ENCODE data around the gene SMIM13. TPM values are rescaled to one million over a fixed set of nuclear protein-coding genes. Genes with fewer than 3 reads are reported as not detected.

The SMIM13 gene
- total and polyA plus RNA-seq, 2 donors (not counting 3 experiments of a cell fraction or from before 2014, with no cell fraction given), result 3.2 to 14.7 TPM

DNA sequence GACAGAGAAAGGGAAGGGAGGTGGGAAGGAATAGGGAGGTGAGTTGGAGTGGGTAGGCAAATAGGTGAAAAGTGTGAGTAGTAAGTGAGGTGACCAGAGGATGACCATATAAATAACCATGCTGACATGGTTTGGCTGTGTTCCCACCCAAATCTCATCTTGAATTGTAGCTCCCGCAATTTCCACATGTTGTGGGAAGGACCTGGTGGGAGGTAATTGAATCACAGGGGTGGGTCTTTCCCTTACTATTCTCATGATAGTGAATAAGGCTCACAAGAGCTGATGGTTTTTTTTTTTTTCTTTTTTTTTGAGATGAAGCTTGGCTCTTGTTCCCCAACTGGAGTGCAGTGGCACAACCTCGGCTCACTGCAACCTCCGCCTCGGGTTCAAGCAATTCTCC, 21.5 kb upstream of the SMIM13 start:
- FAIRE-seq (no peak), DNase-seq (ENCODE audit: low read depth, low spot score) (no peak)
- H3K4me1 ChIP-seq (ENCODE audit: control insufficient read depth, extremely low read depth, insufficient read depth, low read length), result no peaks in the 10 kb centered on the region
- no peak overlapping the region for H3K9ac ChIP-seq (replicated peaks; ENCODE audit: extremely low read depth, insufficient read depth, low read length)
- no peaks in the 10 kb centered on the region for H4K20me1 ChIP-seq (replicated peaks; ENCODE audit: control insufficient read depth, extremely low read depth, insufficient read depth, low read length)
- POLR2A ChIA-PET, result no interaction called here
- no peaks in the 10 kb centered on the region for H3K9me3 ChIP-seq (replicated peaks; ENCODE audit: control insufficient read depth, insufficient read depth, low read length)
- H3K27me3 ChIP-seq (ENCODE audit: control insufficient read depth in 2 of 2, insufficient read depth in 2 of 2, low read length in 2 of 2), result peaks cover 0 to 1% of the 10 kb centered on the region in 2 experiments
- dilution Hi-C loops (cut with MboI; ENCODE audit: extremely low pct_ligation_motif_present, low sequenced_read_pairs), result no loop called here
- H3K4me3 ChIP-seq (replicated peaks in 1 of 3; ENCODE audit: insufficient read depth in 1 of 3, low read depth in 1 of 3, low read length in 3 of 3), result no peak overlapping the region
- CTCF ChIA-PET, result interaction anchor here (1.3 to 2.3 kb wide), 3 partner anchors 118 to 594 kb away, joined by 3 to 9 read pairs (median 5); no protein-coding TSS in a partner anchor
- H3K36me3 ChIP-seq (ENCODE audit: control insufficient read depth in 2 of 2, extremely low read depth in 1 of 2, insufficient read depth in 2 of 2, low read length in 2 of 2), result no peaks in the 10 kb centered on the region
- TF ChIP-seq FOS (IDR thresholded peaks at IDR 0.05; ENCODE audit: borderline replicate concordance, insufficient read depth, low read length) (no peak), GATA2 (IDR thresholded peaks at IDR 0.05; ENCODE audit: insufficient read depth, insufficient read length, low read depth, low read length) (no peak), EZH2 (IDR thresholded peaks at IDR 0.05; ENCODE audit: borderline replicate concordance, low read depth, low read length, severe bottlenecking) (no peak), MYC (IDR thresholded peaks at IDR 0.05; ENCODE audit: low read depth, low read length) (no peak), JUN (IDR thresholded peaks at IDR 0.05; ENCODE audit: borderline replicate concordance, insufficient read depth, insufficient read length, low read depth) (no peak), POLR2A (IDR thresholded peaks at IDR 0.05; ENCODE audit: low read depth, low read length) (no peak)
- TF ChIP-seq, protein P1, sequence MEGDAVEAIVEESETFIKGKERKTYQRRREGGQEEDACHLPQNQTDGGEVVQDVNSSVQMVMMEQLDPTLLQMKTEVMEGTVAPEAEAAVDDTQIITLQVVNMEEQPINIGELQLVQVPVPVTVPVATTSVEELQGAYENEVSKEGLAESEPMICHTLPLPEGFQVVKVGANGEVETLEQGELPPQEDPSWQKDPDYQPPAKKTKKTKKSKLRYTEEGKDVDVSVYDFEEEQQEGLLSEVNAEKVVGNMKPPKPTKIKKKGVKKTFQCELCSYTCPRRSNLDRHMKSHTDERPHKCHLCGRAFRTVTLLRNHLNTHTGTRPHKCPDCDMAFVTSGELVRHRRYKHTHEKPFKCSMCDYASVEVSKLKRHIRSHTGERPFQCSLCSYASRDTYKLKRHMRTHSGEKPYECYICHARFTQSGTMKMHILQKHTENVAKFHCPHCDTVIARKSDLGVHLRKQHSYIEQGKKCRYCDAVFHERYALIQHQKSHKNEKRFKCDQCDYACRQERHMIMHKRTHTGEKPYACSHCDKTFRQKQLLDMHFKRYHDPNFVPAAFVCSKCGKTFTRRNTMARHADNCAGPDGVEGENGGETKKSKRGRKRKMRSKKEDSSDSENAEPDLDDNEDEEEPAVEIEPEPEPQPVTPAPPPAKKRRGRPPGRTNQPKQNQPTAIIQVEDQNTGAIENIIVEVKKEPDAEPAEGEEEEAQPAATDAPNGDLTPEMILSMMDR (IDR thresholded peaks at IDR 0.05; ENCODE audit: extremely low read depth in 1 of 2, insufficient read depth in 1 of 2, low read depth in 1 of 2, low read length in 2 of 2), result no peak
- TF ChIP-seq, protein P2, sequence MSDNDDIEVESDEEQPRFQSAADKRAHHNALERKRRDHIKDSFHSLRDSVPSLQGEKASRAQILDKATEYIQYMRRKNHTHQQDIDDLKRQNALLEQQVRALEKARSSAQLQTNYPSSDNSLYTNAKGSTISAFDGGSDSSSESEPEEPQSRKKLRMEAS (IDR thresholded peaks at IDR 0.05; ENCODE audit: insufficient read depth, insufficient read length), result no peak
- H3K4me2 ChIP-seq (ENCODE audit: insufficient read depth, low read length), result no peak overlapping the region
- no peaks in the 10 kb centered on the region for H3K79me2 ChIP-seq (ENCODE audit: control insufficient read depth, insufficient read depth, low read length)
- no peaks in the 10 kb centered on the region for H3K9me1 ChIP-seq (replicated peaks; ENCODE audit: control insufficient read depth, extremely low read depth, insufficient read depth, low read length)
- intact Hi-C loops (cut with micrococcal nuclease), result no loop called here
- no peak overlapping the region for H2AFZ ChIP-seq (ENCODE audit: low read depth, low read length)
- no peak overlapping the region for H3K27ac ChIP-seq (ENCODE audit: insufficient read depth, low read depth, low read length)
- no TSS peak for BruUV-seq (replicated peaks)
